WERI-Rb-1 (cell line): ENCODE results near the gene CALHM2.

Experiments used
- DNase-seq: peaks from one replicate; pipeline ENCODE4 v3.0.0-alpha.2; 2020
- H3K27ac ChIP-seq: fragments of 250-450 bp; sonication (Bioruptor Pico); 2 replicates; pipeline ENCODE4 v1.5.1; 2020; ENCODE audit warnings: mild to moderate bottlenecking, moderate library complexity
- H3K27me3 ChIP-seq: fragments of 250-450 bp; sonication (Bioruptor Pico); 2 replicates; pipeline ENCODE4 v1.5.1; 2021; ENCODE audit warnings: mild to moderate bottlenecking, low read depth, moderate library complexity; ENCODE audit not compliant: insufficient read depth, severe bottlenecking
- H3K36me3 ChIP-seq: fragments of 250-450 bp; sonication (Bioruptor Pico); 2 replicates; pipeline ENCODE4 v1.5.1; 2020; ENCODE audit warnings: mild to moderate bottlenecking, moderate library complexity
- H3K4me3 ChIP-seq: 2 replicates; pipeline ENCODE4 v1.5.1; 2011; ENCODE audit warnings: low read depth, mild to moderate bottlenecking, control low read depth, low read length
- H3K9me3 ChIP-seq: fragments of 250-450 bp; sonication (Bioruptor Pico); 2 replicates; pipeline ENCODE4 v1.5.1; 2021; ENCODE audit warnings: mild to moderate bottlenecking, moderate library complexity; ENCODE audit not compliant: severe bottlenecking
- TF ChIP-seq, protein P1 (sequence below): IDR thresholded peaks from 2 replicates; pipeline ENCODE4 v1.5.1; 2011; ENCODE audit warnings: low read depth, mild to moderate bottlenecking, control low read depth, inconsistent platforms, low read length

Gene CALHM2

DNA sequence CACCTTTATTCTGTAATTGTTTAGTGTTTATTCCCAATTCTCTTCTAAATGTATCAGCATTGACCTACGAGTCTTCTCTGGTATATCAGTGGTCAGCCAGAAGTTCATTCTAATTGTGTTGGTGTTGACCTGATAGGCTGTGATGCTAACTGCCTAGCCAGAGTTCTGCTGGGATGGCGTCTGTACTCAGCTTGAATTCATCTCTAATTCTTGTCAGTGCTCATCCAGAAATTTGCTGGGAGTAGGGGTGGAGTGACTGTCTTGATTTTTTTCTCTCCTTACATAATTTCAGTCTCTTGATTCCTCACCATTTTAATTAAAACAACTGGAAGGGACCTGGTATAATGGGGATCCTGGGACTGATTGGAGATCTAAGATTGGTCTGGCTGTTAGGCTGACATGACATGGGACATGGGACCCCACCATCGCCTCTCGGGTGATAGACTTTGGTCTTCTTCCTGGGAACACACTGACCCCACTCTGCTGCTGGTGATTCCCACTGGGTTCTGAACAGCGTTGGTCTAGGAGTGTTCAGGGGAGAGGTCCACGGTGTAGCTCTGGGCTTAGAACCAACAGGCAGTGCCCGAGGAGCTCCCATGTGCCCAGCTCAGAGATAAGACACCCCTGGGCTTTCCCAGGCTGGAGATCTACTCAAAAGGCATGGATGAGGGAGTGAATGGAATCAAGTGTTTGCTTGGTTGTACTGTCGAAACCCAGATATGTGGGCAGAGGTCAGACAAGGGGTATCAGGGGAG, 45.2 kb upstream of the CALHM2 start:
- Histone ChIP-seq H3K27ac (no peak overlapping the region), H3K27me3 (peaks cover 12% of the 10 kb centered on the region), H3K4me3 (no peak overlapping the region), H3K36me3 (no peaks in the 10 kb centered on the region), H3K9me3 (no peaks in the 10 kb centered on the region)
- TF ChIP-seq, protein P1, sequence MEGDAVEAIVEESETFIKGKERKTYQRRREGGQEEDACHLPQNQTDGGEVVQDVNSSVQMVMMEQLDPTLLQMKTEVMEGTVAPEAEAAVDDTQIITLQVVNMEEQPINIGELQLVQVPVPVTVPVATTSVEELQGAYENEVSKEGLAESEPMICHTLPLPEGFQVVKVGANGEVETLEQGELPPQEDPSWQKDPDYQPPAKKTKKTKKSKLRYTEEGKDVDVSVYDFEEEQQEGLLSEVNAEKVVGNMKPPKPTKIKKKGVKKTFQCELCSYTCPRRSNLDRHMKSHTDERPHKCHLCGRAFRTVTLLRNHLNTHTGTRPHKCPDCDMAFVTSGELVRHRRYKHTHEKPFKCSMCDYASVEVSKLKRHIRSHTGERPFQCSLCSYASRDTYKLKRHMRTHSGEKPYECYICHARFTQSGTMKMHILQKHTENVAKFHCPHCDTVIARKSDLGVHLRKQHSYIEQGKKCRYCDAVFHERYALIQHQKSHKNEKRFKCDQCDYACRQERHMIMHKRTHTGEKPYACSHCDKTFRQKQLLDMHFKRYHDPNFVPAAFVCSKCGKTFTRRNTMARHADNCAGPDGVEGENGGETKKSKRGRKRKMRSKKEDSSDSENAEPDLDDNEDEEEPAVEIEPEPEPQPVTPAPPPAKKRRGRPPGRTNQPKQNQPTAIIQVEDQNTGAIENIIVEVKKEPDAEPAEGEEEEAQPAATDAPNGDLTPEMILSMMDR: no peak
- no peak for DNase-seq

DNA sequence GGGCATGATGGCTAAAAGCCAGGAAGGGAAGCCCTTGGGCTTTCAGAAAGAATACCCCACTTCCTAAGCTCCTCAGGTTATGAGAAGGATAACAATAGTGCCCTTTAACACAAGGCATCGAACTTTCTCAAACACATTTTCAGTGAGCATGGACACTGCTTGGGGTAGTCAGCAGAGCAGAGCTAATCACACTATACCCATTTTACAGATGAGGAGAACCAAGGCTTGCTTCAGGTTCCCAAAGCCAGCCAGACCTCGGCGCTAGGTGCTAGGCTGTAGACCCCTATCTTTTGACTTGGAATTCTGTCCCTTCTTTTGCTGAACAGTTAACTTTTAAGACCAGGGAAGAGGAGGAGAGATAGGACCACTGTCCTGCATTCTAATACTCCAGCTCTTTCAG, 43.2 kb upstream of the CALHM2 start:
- DNase-seq: no peak
- Histone ChIP-seq H3K27ac (no peak overlapping the region), H3K9me3 (no peaks in the 10 kb centered on the region), H3K36me3 (no peaks in the 10 kb centered on the region), H3K27me3 (peaks cover 12% of the 10 kb centered on the region), H3K4me3 (no peak overlapping the region)
- TF ChIP-seq, protein P1: no peak

DNA sequence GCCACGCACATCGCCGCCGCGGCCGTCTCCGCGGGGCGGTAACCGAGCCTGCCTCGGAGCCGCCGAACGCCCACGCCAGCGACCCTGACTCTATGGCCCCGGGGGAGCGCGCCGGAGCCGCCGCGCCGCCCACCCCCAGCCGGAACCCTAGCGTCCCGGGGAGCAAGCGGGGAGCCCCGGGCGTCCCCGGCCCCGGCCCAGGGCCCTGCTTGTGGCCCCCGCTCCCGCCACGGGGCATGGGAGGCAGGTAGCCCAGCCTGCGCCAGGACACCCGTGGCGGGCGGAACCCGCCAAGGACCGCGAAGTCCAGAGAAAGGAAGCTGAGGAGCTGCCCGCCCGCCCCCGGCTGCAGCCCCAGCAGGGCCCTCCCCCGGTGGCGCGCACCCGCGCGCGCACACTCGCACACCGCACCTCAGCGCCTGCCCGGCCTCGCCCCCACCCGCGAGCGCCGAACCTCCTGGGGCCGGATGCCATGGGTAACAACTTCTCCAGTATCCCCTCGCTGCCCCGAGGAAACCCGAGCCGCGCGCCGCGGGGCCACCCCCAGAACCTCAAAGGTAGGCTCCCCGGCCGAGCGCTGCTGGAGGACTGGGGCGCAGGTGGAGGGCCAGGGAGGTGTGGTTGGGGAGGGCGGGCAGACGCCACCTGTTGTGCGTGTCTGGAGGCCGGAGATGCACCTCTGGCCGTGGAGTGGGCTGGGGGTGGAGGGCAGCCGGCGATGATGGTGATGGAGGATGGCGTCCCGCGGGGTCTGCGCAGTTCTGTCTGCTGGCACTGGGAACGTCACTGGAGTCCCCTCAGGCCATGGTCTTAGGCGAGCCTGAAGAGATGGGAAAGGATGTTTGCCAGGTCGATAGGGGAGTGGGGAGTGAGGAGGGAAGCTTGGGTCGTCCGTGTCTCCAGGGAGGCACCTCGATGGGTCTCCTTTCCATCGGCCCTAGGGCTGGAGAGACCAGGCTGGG, 42.0 kb upstream of the CALHM2 start:
- no peak overlapping the region for H3K27ac ChIP-seq

DNA sequence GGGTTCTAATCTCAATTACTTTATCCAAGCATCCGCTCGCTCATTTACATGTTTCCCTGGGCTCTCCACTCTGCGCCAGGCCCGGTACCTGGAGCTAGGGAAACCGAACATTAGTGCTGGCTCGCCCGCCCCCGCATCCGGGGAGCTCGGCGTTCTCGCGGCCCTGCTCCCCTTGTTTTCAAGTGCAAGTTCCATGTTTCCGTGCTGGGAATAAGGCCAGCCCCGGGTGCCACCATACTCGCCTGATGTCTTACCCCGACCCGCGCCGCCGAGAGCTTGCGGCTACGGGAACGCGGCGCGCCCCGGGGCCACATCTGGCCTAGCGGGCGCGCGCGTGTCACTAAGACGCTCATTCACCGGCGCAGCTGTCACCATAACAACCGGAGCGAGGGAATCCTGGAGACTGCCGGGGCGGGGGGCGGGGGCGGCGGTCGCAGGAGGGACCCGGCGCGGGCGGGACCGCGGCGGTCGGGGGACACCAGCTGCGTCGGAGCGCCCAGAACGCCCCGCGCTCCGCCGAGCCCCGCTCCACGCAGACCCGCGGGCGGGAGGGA, 41.3 kb upstream of the CALHM2 start, which contains the start of gene NEURL1:
NEURL1 (plus strand) TSS at position 344 of the 554 bp plus-strand sequence. CDS start 683 bp downstream, outside the sequence.
- H3K9me3 ChIP-seq: no peaks in the 10 kb centered on the region
- H3K36me3 ChIP-seq: no peaks in the 10 kb centered on the region
- TF ChIP-seq, protein P1: no peak
- H3K27me3 ChIP-seq: peaks cover 12% of the 10 kb centered on the region
- H3K27ac ChIP-seq: no peak within 1 kb of the TSS
- peak within 1 kb of the TSS; percentile 58 for H3K4me3 ChIP-seq
- DNase-seq: no peak

More for the DNA sequence above, 42.0 kb upstream of the CALHM2 start:
- DNase-seq: peak; percentile 29
- Histone ChIP-seq H3K27me3 (peaks cover 12% of the 10 kb centered on the region), H3K36me3 (no peaks in the 10 kb centered on the region), H3K4me3 (peak overlapping the region; percentile 58), H3K9me3 (no peaks in the 10 kb centered on the region)
- TF ChIP-seq, protein P1: no peak

DNA sequence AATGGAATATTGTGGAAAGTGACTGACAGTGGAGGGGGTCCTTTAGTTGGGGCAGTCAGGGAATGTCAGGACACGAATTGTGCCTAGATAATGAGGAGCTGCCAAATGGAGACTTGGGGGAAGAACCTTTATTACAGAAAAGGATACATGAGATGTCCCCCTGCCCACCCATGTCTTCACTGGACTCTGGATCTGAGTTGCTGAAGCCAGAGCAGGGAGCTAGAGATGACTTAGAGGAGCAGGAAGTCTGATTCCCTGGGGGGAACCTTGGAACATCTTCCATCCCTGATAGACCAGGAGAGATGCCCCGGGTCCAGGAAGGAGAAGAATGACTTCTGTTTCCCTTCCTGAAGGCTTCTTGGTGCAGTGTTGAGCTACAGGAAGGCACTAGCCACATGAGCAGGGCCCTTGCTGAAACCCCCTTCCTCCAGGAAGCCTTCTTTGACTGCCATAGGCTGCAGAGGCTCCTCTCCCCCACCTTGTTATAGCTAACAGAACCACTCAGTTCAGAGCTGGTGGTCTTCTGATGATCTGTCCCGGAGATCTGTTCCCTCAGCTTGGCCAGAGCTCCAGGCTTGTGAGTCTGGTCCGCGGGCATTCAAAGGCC, 40.6 kb upstream of the CALHM2 start:
- no peak for DNase-seq
- Histone ChIP-seq H3K27me3 (peaks cover 12% of the 10 kb centered on the region), H3K36me3 (no peaks in the 10 kb centered on the region), H3K4me3 (no peak overlapping the region), H3K27ac (no peak overlapping the region), H3K9me3 (no peaks in the 10 kb centered on the region)
- TF ChIP-seq, protein P1: no peak
